IPS-15b (cell line): Measurements from ENCODE around the gene TPR.
"Not testable (repeated sequence)": the region's sequence is repeated elsewhere in the genome, so short reads cannot be mapped to it uniquely, and the experiment has no call there.

Experiments
- H3K27me3 ChIP-seq: one replicate; pipeline ENCODE4 v1.6.1; 2013; ENCODE audit warnings: low read length; ENCODE audit not compliant: control insufficient read depth, insufficient read depth
- H3K36me3 ChIP-seq: one replicate; pipeline ENCODE4 v1.6.1; 2013; ENCODE audit warnings: low read length; ENCODE audit not compliant: control insufficient read depth, insufficient read depth
- H3K4me1 ChIP-seq: one replicate; pipeline ENCODE4 v1.6.1; 2013; ENCODE audit warnings: mild to moderate bottlenecking, low read length; ENCODE audit not compliant: control insufficient read depth, insufficient read depth
- H3K4me3 ChIP-seq: one replicate; pipeline ENCODE4 v1.5.1; 2013; ENCODE audit warnings: low read depth, low read length
- H3K9ac ChIP-seq: one replicate; pipeline ENCODE4 v1.6.1; 2013; ENCODE audit warnings: low read depth, mild to moderate bottlenecking, low read length
- H3K9me3 ChIP-seq: one replicate; pipeline ENCODE4 v1.6.1; 2013; ENCODE audit warnings: mild to moderate bottlenecking, low read length; ENCODE audit not compliant: control insufficient read depth, insufficient read depth

The TPR gene

DNA sequence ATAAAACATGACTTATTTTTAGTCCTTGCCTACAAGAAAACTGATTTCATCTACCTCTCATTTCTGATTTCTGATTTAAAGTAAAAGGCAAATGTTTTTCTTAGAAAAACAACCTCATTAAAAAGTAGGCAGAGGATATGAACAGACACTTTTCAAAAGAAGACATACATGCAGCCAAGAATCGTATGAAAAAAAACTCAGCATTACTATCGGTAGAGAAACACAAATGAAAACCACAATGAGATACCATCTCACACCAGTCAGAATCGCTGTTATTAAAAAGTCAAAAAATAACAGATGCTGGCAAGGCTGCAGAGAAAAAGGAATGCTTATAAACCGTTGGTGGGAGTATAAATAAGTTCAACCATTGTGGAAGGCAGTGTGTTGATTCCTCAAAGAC lies 16.8 kb upstream of the TPR start:
- no peaks in the 10 kb centered on the region for H3K4me1 ChIP-seq
- H3K4me3 ChIP-seq: no peak overlapping the region
- H3K9ac ChIP-seq: no peak overlapping the region
- H3K9me3 ChIP-seq: no peaks in the 10 kb centered on the region
- H3K27me3 ChIP-seq: no peaks in the 10 kb centered on the region
- no peaks in the 10 kb centered on the region for H3K36me3 ChIP-seq

DNA sequence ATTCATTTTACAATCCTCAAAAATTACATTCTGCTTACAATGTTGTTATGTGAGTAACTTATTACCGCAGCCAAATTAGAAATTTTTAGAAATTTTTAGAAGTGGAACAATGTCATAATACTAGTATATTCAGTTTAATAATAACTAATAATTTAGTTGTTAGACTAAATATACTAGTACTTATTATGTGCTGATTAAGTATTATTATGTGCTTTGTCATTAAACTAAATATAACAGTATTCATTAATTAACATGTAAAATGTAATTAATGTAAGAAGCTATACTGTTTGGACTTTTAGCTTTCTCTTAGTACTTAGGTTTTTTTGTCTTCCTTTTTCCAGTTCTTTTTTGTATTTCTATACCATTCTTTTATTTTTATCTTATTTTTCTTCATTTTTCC lies 15.9 kb upstream of the TPR start:
- Histone ChIP-seq H3K27me3 (no peaks in the 10 kb centered on the region), H3K36me3 (no peaks in the 10 kb centered on the region), H3K4me1 (no peaks in the 10 kb centered on the region), H3K9me3 (no peaks in the 10 kb centered on the region), H3K9ac (no peak overlapping the region), H3K4me3 (no peak overlapping the region)

DNA sequence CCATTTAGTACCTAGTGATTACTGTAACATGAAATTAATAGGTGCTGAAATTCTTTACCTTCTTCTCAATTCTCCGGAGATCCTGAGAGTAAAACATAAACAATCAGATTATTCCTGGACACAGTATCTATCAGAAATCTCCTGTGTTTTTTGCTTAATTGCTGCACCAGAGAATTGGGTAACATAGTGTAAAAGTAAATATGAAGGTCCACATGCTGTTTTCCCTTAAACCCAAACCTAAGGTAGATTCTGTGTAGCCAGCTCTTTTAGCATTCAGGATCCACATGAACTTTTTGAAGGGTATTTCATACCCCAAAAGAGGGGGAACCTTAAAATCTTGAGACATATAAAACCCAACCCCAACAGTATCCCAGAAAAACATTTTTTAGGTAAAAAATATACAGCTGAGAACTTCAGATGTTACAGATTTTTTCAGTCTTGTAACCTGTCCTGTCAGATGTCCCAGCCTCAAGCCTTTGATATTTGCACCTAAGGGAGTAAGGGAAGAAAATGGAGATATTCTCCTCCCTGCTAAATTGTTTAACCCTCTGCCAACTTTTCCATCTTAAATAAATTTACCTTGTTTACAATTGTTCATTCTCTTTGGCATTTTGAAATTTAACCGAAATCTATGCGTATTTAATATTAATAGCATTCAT lies 11.8 kb upstream of the TPR start:
- H3K4me3 ChIP-seq: no peak overlapping the region
- H3K27me3 ChIP-seq: no peaks in the 10 kb centered on the region
- H3K9ac ChIP-seq: no peak overlapping the region
- peaks cover 5% of the 10 kb centered on the region for H3K36me3 ChIP-seq
- no peaks in the 10 kb centered on the region for H3K9me3 ChIP-seq
- H3K4me1 ChIP-seq: no peaks in the 10 kb centered on the region

- H3K27me3 ChIP-seq: no peaks in the 10 kb centered on the region
- peak overlapping the region; percentile 71 for H3K4me3 ChIP-seq
- no peaks in the 10 kb centered on the region for H3K4me1 ChIP-seq
- no peaks in the 10 kb centered on the region for H3K36me3 ChIP-seq
- H3K9ac ChIP-seq: peak overlapping the region; percentile 92
- no peaks in the 10 kb centered on the region for H3K9me3 ChIP-seq
Measured at GRCh38 chr1:186375929-186376319, 871 bp upstream of the TPR start.

DNA sequence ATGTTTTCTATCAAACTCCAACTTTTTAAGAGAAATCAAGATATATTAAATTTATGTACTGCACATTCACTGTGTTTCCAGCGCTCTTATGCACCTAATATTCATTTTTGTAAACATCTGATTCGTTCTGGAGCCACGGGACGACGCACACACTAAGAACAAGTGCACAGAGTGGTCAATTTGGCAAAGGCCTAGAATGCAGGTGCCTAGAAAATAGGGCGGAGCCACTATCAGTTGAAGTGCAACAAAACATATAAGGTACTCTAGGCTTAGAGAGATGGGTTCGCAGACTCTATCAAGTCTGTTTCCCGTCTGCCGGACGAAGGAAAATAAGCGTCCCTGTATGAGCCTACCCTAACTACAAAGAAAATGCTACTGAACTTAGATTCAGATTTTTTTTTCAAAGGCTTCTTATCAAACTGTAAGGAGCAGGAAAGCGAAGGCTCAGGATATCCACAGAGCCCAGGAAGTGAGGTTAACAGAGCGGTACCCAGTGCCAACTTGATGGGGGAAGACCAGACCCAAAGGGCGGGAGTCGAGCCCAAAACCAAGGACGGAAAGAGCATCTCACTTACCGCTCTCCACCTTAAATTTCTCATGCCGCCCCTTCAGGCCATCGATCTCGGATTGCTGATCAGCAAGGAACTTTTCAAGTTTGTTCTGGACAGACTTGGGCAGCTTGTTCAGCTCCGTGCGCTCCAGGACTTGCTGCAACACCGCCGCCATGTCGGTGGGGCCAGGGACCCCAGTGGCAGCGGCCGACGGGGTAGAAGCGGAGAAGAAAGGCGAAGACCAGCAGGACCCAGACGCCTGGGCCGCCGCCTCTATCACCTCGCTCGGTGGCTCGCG lies 526 bp downstream of the TPR start:
- no peaks in the 10 kb centered on the region for H3K9me3 ChIP-seq
- peak overlapping the region; percentile 71 for H3K4me3 ChIP-seq
- no peaks in the 10 kb centered on the region for H3K36me3 ChIP-seq
- peak overlapping the region; percentile 68 for H3K9ac ChIP-seq
- no peaks in the 10 kb centered on the region for H3K27me3 ChIP-seq
- no peaks in the 10 kb centered on the region for H3K4me1 ChIP-seq

DNA sequence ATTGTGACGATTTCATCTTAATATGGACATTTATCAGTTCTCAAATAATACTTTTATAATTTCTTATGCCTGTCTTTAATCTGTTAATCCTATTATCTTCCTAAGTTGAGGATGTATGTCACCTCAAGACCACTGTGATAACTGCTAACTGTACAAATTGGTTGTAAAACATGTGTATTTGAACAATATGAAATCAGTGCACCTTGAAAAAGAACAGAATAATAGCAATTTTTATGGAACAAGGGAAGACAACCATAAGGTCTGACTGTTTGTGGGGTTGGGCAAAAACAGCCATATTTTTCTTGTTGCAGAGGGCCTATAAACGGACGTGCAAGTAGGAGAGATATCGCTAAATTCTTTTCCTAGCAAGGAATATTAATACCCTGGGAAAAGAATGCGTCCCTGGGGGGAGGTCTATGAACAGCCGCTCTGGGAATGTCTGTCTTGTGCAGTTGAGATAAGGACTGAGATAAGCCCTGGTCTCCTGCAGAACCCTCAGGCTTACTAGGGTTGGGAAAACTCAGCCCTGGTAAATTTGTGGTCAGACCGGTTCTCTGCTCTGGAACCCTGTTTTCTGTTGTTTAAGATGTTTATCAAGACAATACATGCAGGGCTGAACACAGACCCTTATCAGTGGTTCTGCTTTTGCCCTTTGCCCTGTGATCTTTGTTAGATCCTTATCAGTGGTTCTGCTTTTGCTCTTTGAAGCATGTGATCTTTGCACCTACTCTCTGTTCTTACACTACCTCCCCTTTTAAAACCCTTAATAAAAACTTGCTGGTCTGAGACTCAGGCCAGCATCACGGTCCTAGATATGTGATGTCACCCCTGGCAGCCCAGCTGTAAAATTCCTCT lies 27.0 kb downstream of the TPR start:
- peaks cover 45% of the 10 kb centered on the region for H3K36me3 ChIP-seq
- not testable (repeated sequence) for H3K4me3 ChIP-seq, H3K4me1 ChIP-seq, H3K9me3 ChIP-seq, H3K27me3 ChIP-seq, H3K9ac ChIP-seq

DNA sequence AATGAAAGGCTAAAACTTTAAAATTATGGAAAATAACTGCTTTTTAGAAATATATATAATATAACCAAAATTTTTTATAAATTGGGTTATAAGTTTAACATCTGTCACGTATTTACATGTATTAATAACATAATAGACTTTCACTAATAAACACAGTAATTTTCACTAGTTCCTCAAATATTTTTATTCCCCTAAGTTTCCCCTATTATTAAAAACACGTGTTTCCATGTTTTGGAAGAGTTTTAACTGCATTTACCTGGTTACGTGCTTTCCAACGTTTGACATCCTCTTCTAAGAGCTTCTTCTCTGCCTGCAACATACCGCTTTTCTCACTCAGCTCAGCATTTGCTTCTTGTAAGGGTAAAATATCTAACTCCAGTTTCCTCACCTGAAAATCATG lies 34.3 kb downstream of the TPR start:
- H3K36me3 ChIP-seq: peaks cover 33% of the 10 kb centered on the region
- no peaks in the 10 kb centered on the region for H3K4me1 ChIP-seq
- no peak overlapping the region for H3K9ac ChIP-seq
- no peak overlapping the region for H3K4me3 ChIP-seq
- no peaks in the 10 kb centered on the region for H3K9me3 ChIP-seq
- no peaks in the 10 kb centered on the region for H3K27me3 ChIP-seq

DNA sequence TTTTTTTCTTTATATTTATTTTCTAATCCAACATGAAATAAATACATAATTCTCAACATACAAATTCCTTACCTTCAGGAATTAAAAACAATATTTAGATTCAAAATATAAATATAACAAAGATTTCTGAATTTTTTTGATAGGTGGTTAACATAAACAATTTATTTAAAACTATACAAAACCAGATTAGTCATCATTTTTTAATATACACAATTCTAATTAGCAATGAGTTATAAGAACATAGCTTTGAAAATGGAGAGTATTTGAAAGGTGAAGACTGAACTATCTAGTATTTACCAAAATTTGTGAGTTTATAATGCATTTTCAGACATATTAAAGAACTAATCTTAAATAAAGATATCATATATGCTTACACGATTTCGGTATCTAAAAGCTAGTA lies 37.5 kb downstream of the TPR start:
- Histone ChIP-seq H3K36me3 (peaks cover 33% of the 10 kb centered on the region), H3K9ac (no peak overlapping the region), H3K27me3 (no peaks in the 10 kb centered on the region)

DNA sequence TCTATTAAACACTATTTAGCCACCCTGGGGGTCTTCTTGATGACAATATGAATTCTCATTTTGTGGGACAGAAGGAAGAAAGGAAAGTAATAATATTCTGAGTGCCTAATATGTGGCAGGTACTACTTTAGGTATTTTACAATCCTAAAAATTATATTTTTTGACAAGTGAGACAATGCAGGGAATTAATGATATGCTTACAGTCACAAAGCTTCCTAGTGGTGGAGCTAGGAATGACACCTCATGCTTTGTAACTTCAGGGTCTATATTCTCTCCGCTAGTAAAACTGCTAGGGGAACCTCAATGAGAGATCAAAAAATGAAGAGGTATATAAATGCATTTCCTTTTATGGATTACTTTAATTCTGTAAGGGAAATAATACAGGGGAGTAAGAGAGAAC lies 44.3 kb downstream of the TPR start:
- no peaks in the 10 kb centered on the region for H3K4me1 ChIP-seq
- peaks cover 32% of the 10 kb centered on the region for H3K36me3 ChIP-seq
- no peak overlapping the region for H3K9ac ChIP-seq
- no peaks in the 10 kb centered on the region for H3K9me3 ChIP-seq
- no peak overlapping the region for H3K4me3 ChIP-seq
- H3K27me3 ChIP-seq: no peaks in the 10 kb centered on the region

More for the DNA sequence above, 37.5 kb downstream of the TPR start:
- Histone ChIP-seq H3K4me3 (no peak overlapping the region), H3K4me1 (no peaks in the 10 kb centered on the region), H3K9me3 (no peaks in the 10 kb centered on the region)

DNA sequence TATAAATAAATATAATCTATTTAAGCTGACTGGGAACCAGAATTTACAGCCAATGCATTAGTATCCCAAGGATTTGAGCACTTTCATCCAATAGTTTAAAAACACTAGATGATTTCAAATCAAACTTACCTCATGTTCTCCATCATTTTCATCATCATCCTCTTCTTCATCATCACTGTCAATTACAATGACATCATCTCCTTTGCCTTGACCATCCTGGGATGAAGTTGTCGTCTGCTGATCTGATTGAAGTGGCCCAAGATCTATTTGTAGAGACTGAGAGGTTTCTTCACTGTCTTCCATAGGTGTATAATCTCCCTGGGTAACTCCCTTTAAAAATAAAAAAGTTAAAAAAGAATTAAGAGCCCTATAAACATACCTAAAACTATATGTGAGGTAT lies 47.7 kb downstream of the TPR start:
- no peaks in the 10 kb centered on the region for H3K9me3 ChIP-seq
- H3K36me3 ChIP-seq: peaks cover 16% of the 10 kb centered on the region
- H3K4me1 ChIP-seq: no peaks in the 10 kb centered on the region
- H3K9ac ChIP-seq: no peak overlapping the region
- no peak overlapping the region for H3K4me3 ChIP-seq
- H3K27me3 ChIP-seq: no peaks in the 10 kb centered on the region

DNA sequence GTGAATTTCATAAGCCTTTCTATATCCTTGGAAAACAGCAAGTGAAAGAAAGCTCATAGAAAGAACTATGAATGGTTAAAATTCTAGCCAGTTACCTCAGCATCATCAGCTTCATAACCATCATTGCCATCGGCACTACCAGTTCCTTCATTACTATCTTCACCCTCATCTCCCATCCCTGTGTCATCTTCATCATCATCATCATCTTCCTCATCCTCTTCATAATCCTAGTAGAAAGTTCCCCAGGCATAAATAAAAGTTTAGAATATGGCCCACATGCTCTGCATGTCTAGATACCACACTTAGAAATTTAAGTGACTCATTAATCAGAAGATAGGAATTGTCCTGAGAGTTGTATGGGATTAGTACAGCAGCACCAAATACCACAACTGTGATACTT lies 49.0 kb downstream of the TPR start:
- peaks cover 23% of the 10 kb centered on the region for H3K36me3 ChIP-seq
- H3K27me3 ChIP-seq: no peaks in the 10 kb centered on the region
- H3K4me3 ChIP-seq: no peak overlapping the region
- no peaks in the 10 kb centered on the region for H3K9me3 ChIP-seq
- H3K4me1 ChIP-seq: no peaks in the 10 kb centered on the region
- H3K9ac ChIP-seq: no peak overlapping the region
